PFSK-1 (cell line): ENCODE data around the gene MAD1L1.

Experiments
- POLR2AphosphoS5 ChIP-seq: IDR thresholded peaks from 2 replicates; pipeline ENCODE4 v1.6.1; 2012; ENCODE audit warnings: low read depth, mild to moderate bottlenecking, control low read depth, low read length, moderate library complexity
- SIN3A ChIP-seq: IDR thresholded peaks from 2 replicates; pipeline ENCODE4 v1.6.1; 2012; ENCODE audit warnings: mild to moderate bottlenecking, low read length, moderate library complexity, borderline replicate concordance; ENCODE audit not compliant: insufficient read depth
- TAF1 ChIP-seq: IDR thresholded peaks from 2 replicates; pipeline ENCODE4 v1.6.1; 2012; ENCODE audit warnings: low read length, control low read depth, borderline replicate concordance; ENCODE audit not compliant: insufficient read depth
- TF ChIP-seq, protein P1 (sequence below), 2 experiments: IDR thresholded peaks; 2 replicates each; pipeline versions ENCODE4 v1.6.1 to v1.8.0; 2011 to 2012; ENCODE audit warnings: low read depth in 2 of 2, low read length in 2 of 2, control low read depth in 1 of 2, inconsistent platforms in 1 of 2, mild to moderate bottlenecking in 1 of 2, moderate library complexity in 1 of 2; ENCODE audit not compliant: insufficient read depth in 1 of 2

DNA sequence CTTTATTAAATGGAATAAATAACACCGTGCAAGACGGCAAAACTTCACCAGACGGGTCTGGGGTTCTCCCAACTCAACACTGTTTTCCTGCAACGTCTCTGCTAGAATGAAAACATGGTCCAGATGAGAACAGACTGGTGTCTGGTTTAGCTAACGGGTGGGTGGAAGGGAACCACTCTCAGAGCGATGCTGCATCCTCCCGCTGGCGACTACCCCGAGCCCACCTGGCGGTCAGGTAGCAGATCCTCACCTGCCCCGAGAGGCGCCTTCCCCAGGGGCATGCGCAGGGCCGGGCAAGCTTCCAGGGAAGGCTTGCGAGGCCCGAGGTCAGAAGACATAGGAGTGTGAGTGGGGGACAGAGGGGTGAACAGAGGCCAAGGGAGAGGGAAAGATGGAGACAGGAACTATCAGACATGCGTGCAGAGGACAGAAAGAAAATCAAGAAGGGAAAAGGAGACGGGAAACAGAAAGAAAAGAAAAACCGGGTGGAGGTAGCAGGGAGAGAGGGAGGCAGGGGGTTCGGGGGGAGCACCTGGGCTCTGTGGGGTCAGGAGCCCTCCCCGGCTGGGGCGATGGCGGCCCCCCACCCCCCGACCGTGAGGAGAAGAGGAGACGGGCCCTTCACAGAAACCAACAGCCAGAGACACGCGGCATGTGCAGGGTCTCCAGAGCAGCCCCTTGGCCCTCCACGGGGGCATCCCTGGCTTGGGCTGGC lies 222.0 kb downstream of the MAD1L1 start:
- TF ChIP-seq SIN3A (no peak), POLR2AphosphoS5 (no peak), TAF1 (no peak)
- TF ChIP-seq, protein P1, sequence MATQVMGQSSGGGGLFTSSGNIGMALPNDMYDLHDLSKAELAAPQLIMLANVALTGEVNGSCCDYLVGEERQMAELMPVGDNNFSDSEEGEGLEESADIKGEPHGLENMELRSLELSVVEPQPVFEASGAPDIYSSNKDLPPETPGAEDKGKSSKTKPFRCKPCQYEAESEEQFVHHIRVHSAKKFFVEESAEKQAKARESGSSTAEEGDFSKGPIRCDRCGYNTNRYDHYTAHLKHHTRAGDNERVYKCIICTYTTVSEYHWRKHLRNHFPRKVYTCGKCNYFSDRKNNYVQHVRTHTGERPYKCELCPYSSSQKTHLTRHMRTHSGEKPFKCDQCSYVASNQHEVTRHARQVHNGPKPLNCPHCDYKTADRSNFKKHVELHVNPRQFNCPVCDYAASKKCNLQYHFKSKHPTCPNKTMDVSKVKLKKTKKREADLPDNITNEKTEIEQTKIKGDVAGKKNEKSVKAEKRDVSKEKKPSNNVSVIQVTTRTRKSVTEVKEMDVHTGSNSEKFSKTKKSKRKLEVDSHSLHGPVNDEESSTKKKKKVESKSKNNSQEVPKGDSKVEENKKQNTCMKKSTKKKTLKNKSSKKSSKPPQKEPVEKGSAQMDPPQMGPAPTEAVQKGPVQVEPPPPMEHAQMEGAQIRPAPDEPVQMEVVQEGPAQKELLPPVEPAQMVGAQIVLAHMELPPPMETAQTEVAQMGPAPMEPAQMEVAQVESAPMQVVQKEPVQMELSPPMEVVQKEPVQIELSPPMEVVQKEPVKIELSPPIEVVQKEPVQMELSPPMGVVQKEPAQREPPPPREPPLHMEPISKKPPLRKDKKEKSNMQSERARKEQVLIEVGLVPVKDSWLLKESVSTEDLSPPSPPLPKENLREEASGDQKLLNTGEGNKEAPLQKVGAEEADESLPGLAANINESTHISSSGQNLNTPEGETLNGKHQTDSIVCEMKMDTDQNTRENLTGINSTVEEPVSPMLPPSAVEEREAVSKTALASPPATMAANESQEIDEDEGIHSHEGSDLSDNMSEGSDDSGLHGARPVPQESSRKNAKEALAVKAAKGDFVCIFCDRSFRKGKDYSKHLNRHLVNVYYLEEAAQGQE (IDR thresholded peaks at IDR 0.05; ENCODE audit: insufficient read depth in 1 of 2, low read depth in 2 of 2, low read length in 2 of 2), result no peak
